Duodenal mucosa (tissue), 2 donors: Measurements from ENCODE around the gene PFN3.

Experiments
- H3K27ac ChIP-seq: one replicate; pipeline ENCODE4 v1.7.0; 2013; ENCODE audit warnings: low read depth, low read length
- H3K27me3 ChIP-seq, 2 donors: one replicate each; pipeline ENCODE4 v1.7.0; 2013; ENCODE audit warnings: low read length in 2 of 2, control low read depth in 1 of 2; ENCODE audit not compliant: insufficient read depth in 2 of 2, control insufficient read depth in 1 of 2
- H3K36me3 ChIP-seq, 2 donors: one replicate each; pipeline ENCODE4 v1.7.0; 2013; ENCODE audit warnings: low read length in 2 of 2, control low read depth in 1 of 2; ENCODE audit not compliant: insufficient read depth in 2 of 2, control insufficient read depth in 1 of 2
- H3K4me1 ChIP-seq, 2 donors: one replicate each; pipeline ENCODE4 v1.7.0; 2013; ENCODE audit warnings: low read length in 2 of 2, control low read depth in 1 of 2; ENCODE audit not compliant: insufficient read depth in 2 of 2, control insufficient read depth in 1 of 2
- H3K4me3 ChIP-seq, 2 donors: one replicate each; pipeline ENCODE4 v1.7.0; 2013; ENCODE audit warnings: low read length in 2 of 2, low read depth in 1 of 2
- H3K9ac ChIP-seq, 2 donors: one replicate each; pipeline ENCODE4 v1.7.0; 2013; ENCODE audit warnings: low read length in 2 of 2, low read depth in 1 of 2
- H3K9me3 ChIP-seq, 2 donors: one replicate each; pipeline ENCODE4 v1.7.0; 2013; ENCODE audit warnings: low read length in 2 of 2, control low read depth in 1 of 2; ENCODE audit not compliant: control insufficient read depth in 1 of 2

The PFN3 gene

GRCh38 chr5:177435847-177436536 lies 35.5 kb upstream of the PFN3 start:
- Histone ChIP-seq H3K4me1 (peaks cover 4 to 24% of the 10 kb centered on the region in 2 donors), H3K9ac (no peak overlapping the region), H3K36me3 (peaks cover 51 to 81% of the 10 kb centered on the region in 2 donors), H3K4me3 (no peak overlapping the region), H3K27ac (no peak overlapping the region), H3K9me3 (no peaks in the 10 kb centered on the region), H3K27me3 (no peaks in the 10 kb centered on the region)

GRCh38 chr5:177434942-177435738 lies 34.7 kb upstream of the PFN3 start:
- H3K9ac ChIP-seq, result no peak overlapping the region
- H3K4me1 ChIP-seq, result peaks cover 11 to 32% of the 10 kb centered on the region in 2 donors
- H3K27ac ChIP-seq, result no peak overlapping the region
- H3K4me3 ChIP-seq, result no peak overlapping the region
- H3K9me3 ChIP-seq, result no peaks in the 10 kb centered on the region
- no peaks in the 10 kb centered on the region for H3K27me3 ChIP-seq
- H3K36me3 ChIP-seq, result peaks cover 53 to 81% of the 10 kb centered on the region in 2 donors

- Histone ChIP-seq H3K36me3 (peaks cover 53 to 78% of the 10 kb centered on the region in 2 donors), H3K9me3 (no peaks in the 10 kb centered on the region), H3K27ac (no peak overlapping the region), H3K9ac (no peak overlapping the region), H3K27me3 (no peaks in the 10 kb centered on the region), H3K4me3 (no peak overlapping the region), H3K4me1 (peaks cover 16 to 39% of the 10 kb centered on the region in 2 donors)
These were observed 34.0 kb upstream of the PFN3 start for GRCh38 chr5:177434437-177434836.

- Histone ChIP-seq H3K4me1 (peaks cover 20 to 41% of the 10 kb centered on the region in 2 donors), H3K27ac (no peak overlapping the region), H3K9me3 (no peaks in the 10 kb centered on the region), H3K27me3 (no peaks in the 10 kb centered on the region), H3K4me3 (no peak overlapping the region), H3K36me3 (peaks cover 53 to 77% of the 10 kb centered on the region in 2 donors), H3K9ac (no peak overlapping the region)
These were observed 33.3 kb upstream of the PFN3 start for GRCh38 chr5:177433658-177434217.

- no peak overlapping the region for H3K4me3 ChIP-seq
- no peaks in the 10 kb centered on the region for H3K9me3 ChIP-seq
- H3K4me1 ChIP-seq, result peaks cover 25 to 48% of the 10 kb centered on the region in 2 donors
- peaks cover 53 to 70% of the 10 kb centered on the region in 2 donors for H3K36me3 ChIP-seq
- no peaks in the 10 kb centered on the region for H3K27me3 ChIP-seq
- no peak overlapping the region for H3K27ac ChIP-seq
- no peak overlapping the region for H3K9ac ChIP-seq
These were observed 32.6 kb upstream of the PFN3 start for GRCh38 chr5:177432839-177433657.

GRCh38 chr5:177432143-177432838 lies 31.8 kb upstream of the PFN3 start:
- Histone ChIP-seq H3K36me3 (peaks cover 47 to 62% of the 10 kb centered on the region in 2 donors), H3K27ac (peak overlapping the region; percentile 5), H3K27me3 (no peaks in the 10 kb centered on the region), H3K4me1 (peaks cover 32 to 55% of the 10 kb centered on the region in 2 donors), H3K9ac (no peak overlapping the region), H3K4me3 (no peak overlapping the region), H3K9me3 (no peaks in the 10 kb centered on the region)

- H3K4me3 ChIP-seq, result peak overlapping the region; percentile 4 to 40
- H3K9me3 ChIP-seq, result no peaks in the 10 kb centered on the region
- peak overlapping the region; percentile 37 for H3K27ac ChIP-seq
- H3K27me3 ChIP-seq, result no peaks in the 10 kb centered on the region
- H3K36me3 ChIP-seq, result peaks cover 44 to 57% of the 10 kb centered on the region in 2 donors
- H3K9ac ChIP-seq, result peak overlapping the region in 1 of 2 donors; percentile 7
- H3K4me1 ChIP-seq, result peaks cover 35 to 58% of the 10 kb centered on the region in 2 donors
These were observed 31.1 kb upstream of the PFN3 start for GRCh38 chr5:177431317-177432142.

GRCh38 chr5:177430972-177431316 lies 30.5 kb upstream of the PFN3 start:
- H3K27ac ChIP-seq, result peak overlapping the region; percentile 37
- H3K9me3 ChIP-seq, result no peaks in the 10 kb centered on the region
- H3K4me3 ChIP-seq, result peak overlapping the region; percentile 4 to 13
- H3K4me1 ChIP-seq, result peaks cover 35 to 58% of the 10 kb centered on the region in 2 donors
- peaks cover 43 to 54% of the 10 kb centered on the region in 2 donors for H3K36me3 ChIP-seq
- peak overlapping the region in 1 of 2 donors; percentile 7 for H3K9ac ChIP-seq
- no peaks in the 10 kb centered on the region for H3K27me3 ChIP-seq
